HPDE6-E6E7 (cell line): ENCODE measurements around the gene FAM3B.

Experiments
- DNase-seq: peaks from one replicate; pipeline ENCODE4 v3.0.0; 2011; ENCODE audit warnings: missing footprints; ENCODE audit errors: extremely low spot score

FAM3B gene

GRCh38 chr21:41369105-41369919 is 52.7 kb downstream of the FAM3B start:
- DNase-seq: no peak

- DNase-seq: no peak
These were observed 53.6 kb downstream of the FAM3B start for GRCh38 chr21:41369920-41370839.

- no peak for DNase-seq
These were observed 54.5 kb downstream of the FAM3B start for GRCh38 chr21:41370840-41371684.

- no peak for DNase-seq
These were observed 55.1 kb downstream of the FAM3B start for GRCh38 chr21:41371685-41372030.

- no peak for DNase-seq
These were observed 56.7 kb downstream of the FAM3B start for GRCh38 chr21:41373253-41373652.

- DNase-seq: no peak
These were observed 57.2 kb downstream of the FAM3B start for GRCh38 chr21:41373763-41374162.

GRCh38 chr21:41374177-41374712 is 57.6 kb downstream of the FAM3B start:
- no peak for DNase-seq

GRCh38 chr21:41374867-41375533 is 58.4 kb downstream of the FAM3B start:
- no peak for DNase-seq

- DNase-seq: no peak
These were observed 59.3 kb downstream of the FAM3B start for GRCh38 chr21:41375875-41376274.

GRCh38 chr21:41377715-41378114 is 61.1 kb downstream of the FAM3B start:
- DNase-seq: no peak

- DNase-seq: no peak
These were observed 62.2 kb downstream of the FAM3B start for GRCh38 chr21:41378849-41379248.

- no peak for DNase-seq
These were observed 63.3 kb downstream of the FAM3B start for GRCh38 chr21:41379901-41380300.

GRCh38 chr21:41381731-41382130 is 65.1 kb downstream of the FAM3B start:
- DNase-seq: no peak

GRCh38 chr21:41387042-41387819 is 70.6 kb downstream of the FAM3B start:
- DNase-seq: no peak

GRCh38 chr21:41387824-41388223 is 71.2 kb downstream of the FAM3B start:
- DNase-seq: no peak

- no peak for DNase-seq
These were observed 71.7 kb downstream of the FAM3B start for GRCh38 chr21:41388259-41388658.

GRCh38 chr21:41390043-41390639 is 73.5 kb downstream of the FAM3B start:
- DNase-seq: no peak

- no peak for DNase-seq
These were observed 77.4 kb downstream of the FAM3B start for GRCh38 chr21:41393876-41394465.

- DNase-seq: no peak
These were observed 80.0 kb downstream of the FAM3B start for GRCh38 chr21:41396558-41397075.
